ENCODE data around the gene LRRC1. TPM values are rescaled to one million over a fixed set of nuclear protein-coding genes. Genes with fewer than 3 reads are reported as not detected.

LRRC1 gene
- total and polyA plus RNA-seq, 2 of the 8 experiments (the other 6 are each of a cell fraction or from before 2014, with no cell fraction given), result 6.7 to 15.9 TPM

DNA sequence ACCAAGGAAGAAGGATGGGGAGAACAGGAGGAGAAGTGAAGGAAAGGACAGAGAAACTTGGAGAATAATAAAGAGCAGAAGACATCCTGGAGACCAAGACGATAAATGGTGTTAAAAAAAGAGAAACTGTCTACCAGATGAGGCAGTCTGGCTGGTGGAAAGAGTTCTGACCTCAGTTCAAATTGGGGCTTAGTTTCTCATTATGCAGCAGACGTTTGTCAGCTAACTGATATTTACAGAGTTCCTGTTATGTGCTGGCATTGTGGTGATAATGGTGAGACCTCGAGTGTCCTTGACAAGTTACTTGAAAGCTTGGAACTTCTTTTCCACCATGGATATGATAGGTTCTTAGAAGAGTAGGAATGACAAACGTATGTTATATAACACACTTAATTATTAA lies 142.7 kb downstream of the LRRC1 start:
- Histone ChIP-seq H3K9me3 (ENCODE audit: insufficient read depth in 2 of 2, low read depth in 1 of 2, low read length in 1 of 2) (no peaks in the 10 kb centered on the region), H4K20me1 (replicated peaks in 1 of 2; ENCODE audit: control insufficient read depth in 1 of 2, insufficient read depth in 2 of 2, low read length in 2 of 2) (no peaks in the 10 kb centered on the region), H2BK20ac (ENCODE audit: low read length) (no peak overlapping the region), H3K27ac (ENCODE audit: low read depth, low read length) (no peak overlapping the region), H3K23me2 (ENCODE audit: low read depth, low read length) (no peaks in the 10 kb centered on the region; the same call in 1 of the 2 replicates), H2BK12ac (ENCODE audit: low read depth, low read length) (no peak overlapping the region), H3K4ac (replicated peaks; ENCODE audit: insufficient read length, low read depth, low read length) (no peak overlapping the region), H3K79me1 (ENCODE audit: low read depth, low read length) (no peaks in the 10 kb centered on the region), H3K23ac (ENCODE audit: insufficient read length) (no peak overlapping the region), H2AFZ (ENCODE audit: low read length) (no peak overlapping the region), H2BK120ac (replicated peaks; ENCODE audit: low read depth, low read length) (no peak overlapping the region), H3K18ac (ENCODE audit: extremely low read depth, low read length) (no peak overlapping the region), H2BK15ac (ENCODE audit: low read length) (no peak overlapping the region), H3K36me3 (ENCODE audit: control insufficient read depth in 2 of 4, insufficient read depth in 4 of 4, low read length in 3 of 4) (no peaks in the 10 kb centered on the region), H3K4me1 (replicated peaks in 1 of 4; ENCODE audit: control insufficient read depth in 3 of 4, insufficient read depth in 4 of 4, low read length in 3 of 4) (no peaks in the 10 kb centered on the region), H3K14ac (ENCODE audit: insufficient read length) (no peak overlapping the region), H3K4me2 (ENCODE audit: insufficient read depth in 1 of 2, low read depth in 2 of 2, low read length in 2 of 2) (no peak overlapping the region), H3K27me3 (replicated peaks in 1 of 4; ENCODE audit: control insufficient read depth in 3 of 4, extremely low read depth in 1 of 4, insufficient read depth in 3 of 4, low read length in 3 of 4) (no peaks in the 10 kb centered on the region), H3K56ac (replicated peaks; ENCODE audit: insufficient read length, low read depth, low read length) (no peak overlapping the region), H3K9ac (replicated peaks in 1 of 4; ENCODE audit: extremely low read depth in 1 of 4, low read depth in 3 of 4, low read length in 3 of 4) (no peak overlapping the region), H3K4me3 (ENCODE audit: extremely low read depth in 1 of 4, insufficient read depth in 2 of 4, low read depth in 3 of 4, low read length in 4 of 4) (no peak overlapping the region), H2AK5ac (ENCODE audit: low read depth, low read length) (no peak overlapping the region), H4K8ac (ENCODE audit: extremely low read depth, insufficient read depth, low read length) (no peak overlapping the region), H3K79me2 (ENCODE audit: control insufficient read depth in 1 of 2, insufficient read depth in 2 of 2, low read length in 2 of 2) (no peaks in the 10 kb centered on the region), H2BK5ac (ENCODE audit: low read depth, low read length) (no peak overlapping the region), H4K5ac (ENCODE audit: insufficient read length, low read depth, low read length) (no peak overlapping the region), H4K91ac (replicated peaks; ENCODE audit: insufficient read length, low read length) (no peak overlapping the region)
- TF ChIP-seq KDM4A (IDR thresholded peaks at IDR 0.05; ENCODE audit: low read depth, low read length, severe bottlenecking) (no peak), SUZ12 (IDR thresholded peaks at IDR 0.05; ENCODE audit: low read length) (no peak), MAFK (IDR thresholded peaks at IDR 0.05; ENCODE audit: low read depth, low read length) (no peak), SP2 (IDR thresholded peaks at IDR 0.05; ENCODE audit: low read length) (no peak), RNF2 (IDR thresholded peaks at IDR 0.05; ENCODE audit: borderline replicate concordance, low read depth, low read length, missing control alignments, poor library complexity, severe bottlenecking) (no peak), CREB1 (IDR thresholded peaks at IDR 0.05) (no peak), JUND (IDR thresholded peaks at IDR 0.05; ENCODE audit: low read length) (no peak), KDM1A (IDR thresholded peaks at IDR 0.05; ENCODE audit: borderline replicate concordance, low read length) (no peak)
- FAIRE-seq (no peak), DNase-seq (ENCODE audit: low read depth in 1 of 2, low spot score in 2 of 2) (no peak)
- 80% methylated on average over 4 of the region's 4 CpGs; no CpG with 5 or more reads in 1 of the 2 experiments for WGBS, 2 experiments (ENCODE audit: extremely low coverage in 1 of 2, insufficient coverage in 1 of 2, insufficient read length in 1 of 2, insufficient replicate concordance in 2 of 2, low coverage in 1 of 2, low lambda C conversion rate in 2 of 2, missing lambda C conversion rate in 1 of 2)
- CTCF ChIA-PET (ENCODE audit: partially characterized antibody), result interaction anchor here (1.4 to 1.6 kb wide), 2 partner anchors 19 to 20 kb away, joined by 3 to 4 read pairs; no protein-coding TSS in a partner anchor
- POLR2A ChIA-PET (ENCODE audit: partially characterized antibody), result no interaction called here
